ENCODE data around the gene SYTL3.
"Not testable (repeated sequence)": the region's sequence is repeated elsewhere in the genome, so short reads cannot be mapped to it uniquely, and the experiment has no call there.

SYTL3 gene

GRCh38 chr6:158778005-158778527 lies 128.2 kb downstream of the SYTL3 start:
- DNase-seq: no peak

GRCh38 chr6:158780246-158780884 lies 130.5 kb downstream of the SYTL3 start:
- DNase-seq: no peak

- DNase-seq: no peak
Measured at GRCh38 chr6:158780988-158781691, 131.3 kb downstream of the SYTL3 start.

DNA sequence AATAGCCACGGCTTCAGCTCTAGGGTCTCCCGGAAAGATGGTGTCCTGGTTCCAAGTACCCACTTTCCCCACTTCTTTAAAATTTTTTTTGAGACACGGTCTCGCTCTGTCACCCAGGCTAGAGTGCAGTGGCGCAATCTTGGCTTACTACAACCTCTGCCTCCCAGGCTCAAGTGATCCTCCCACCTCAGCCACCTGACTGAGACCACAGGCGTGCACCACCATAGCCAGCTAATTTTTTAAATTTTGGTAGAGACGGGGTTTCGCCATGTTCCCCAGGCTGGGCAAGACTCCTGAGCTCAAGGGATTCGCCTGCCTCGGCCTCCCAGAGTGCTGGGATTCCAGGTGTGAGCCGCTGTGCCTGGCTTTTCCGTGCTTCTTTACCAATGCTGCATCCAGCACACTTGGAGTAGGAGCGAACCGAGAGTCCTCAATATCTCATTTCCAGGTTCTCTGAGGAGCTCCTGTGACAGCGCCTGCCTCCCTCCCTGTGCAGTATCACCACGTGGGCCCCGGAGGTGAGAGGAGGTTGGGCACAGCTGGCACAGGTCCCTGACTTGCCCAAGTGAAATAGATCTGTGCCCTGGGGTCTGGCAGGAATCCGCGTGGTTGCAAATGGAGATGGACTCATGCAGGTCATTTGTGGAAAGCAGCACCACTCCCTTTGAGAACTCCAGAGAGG lies 132.0 kb downstream of the SYTL3 start:
- no peak for DNase-seq

GRCh38 chr6:158782432-158783166 lies 132.7 kb downstream of the SYTL3 start:
- no peak for DNase-seq

GRCh38 chr6:158783167-158783450 lies 133.3 kb downstream of the SYTL3 start:
- no peak for DNase-seq

GRCh38 chr6:158783851-158784250 lies 134.0 kb downstream of the SYTL3 start:
- no peak for DNase-seq

DNA sequence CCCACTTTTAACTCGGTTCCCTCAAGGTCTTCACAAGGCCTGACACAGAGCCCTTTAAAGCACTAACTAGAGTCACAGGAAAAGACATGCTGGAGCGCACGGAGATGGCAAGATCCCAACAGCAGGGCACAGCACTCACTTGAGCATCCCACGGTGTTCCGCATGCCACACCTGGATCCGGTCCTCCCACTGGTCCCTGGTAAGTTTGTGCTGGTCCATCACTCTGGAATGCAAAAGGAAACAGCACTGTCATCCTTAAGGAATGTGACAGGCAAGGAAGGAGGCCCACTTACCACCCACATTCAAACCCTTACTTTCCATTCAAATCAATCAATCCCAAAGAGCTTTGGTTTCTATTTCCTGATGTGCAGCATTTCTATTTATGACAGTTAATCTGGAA lies 134.7 kb downstream of the SYTL3 start:
- no peak for DNase-seq

DNA sequence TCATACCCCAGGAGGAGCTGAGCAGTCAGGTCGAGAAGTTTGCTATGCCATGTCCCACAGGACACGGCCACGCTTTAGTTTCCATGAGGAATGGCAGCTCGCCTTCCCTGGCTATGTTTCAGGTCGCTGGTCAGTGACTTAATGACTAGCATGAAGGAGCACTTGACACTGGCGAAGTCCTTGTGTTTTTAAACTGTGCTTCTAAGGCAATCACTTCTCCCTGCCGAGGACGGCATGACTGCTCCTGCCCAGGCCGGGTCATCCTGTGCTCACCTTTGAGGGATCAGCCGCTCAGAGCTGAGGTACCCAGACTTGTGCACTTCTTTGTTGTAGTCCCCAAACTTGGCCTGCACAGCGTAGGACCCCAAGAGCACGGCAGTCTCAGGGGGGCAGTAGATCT lies 135.2 kb downstream of the SYTL3 start:
- no peak for DNase-seq

DNA sequence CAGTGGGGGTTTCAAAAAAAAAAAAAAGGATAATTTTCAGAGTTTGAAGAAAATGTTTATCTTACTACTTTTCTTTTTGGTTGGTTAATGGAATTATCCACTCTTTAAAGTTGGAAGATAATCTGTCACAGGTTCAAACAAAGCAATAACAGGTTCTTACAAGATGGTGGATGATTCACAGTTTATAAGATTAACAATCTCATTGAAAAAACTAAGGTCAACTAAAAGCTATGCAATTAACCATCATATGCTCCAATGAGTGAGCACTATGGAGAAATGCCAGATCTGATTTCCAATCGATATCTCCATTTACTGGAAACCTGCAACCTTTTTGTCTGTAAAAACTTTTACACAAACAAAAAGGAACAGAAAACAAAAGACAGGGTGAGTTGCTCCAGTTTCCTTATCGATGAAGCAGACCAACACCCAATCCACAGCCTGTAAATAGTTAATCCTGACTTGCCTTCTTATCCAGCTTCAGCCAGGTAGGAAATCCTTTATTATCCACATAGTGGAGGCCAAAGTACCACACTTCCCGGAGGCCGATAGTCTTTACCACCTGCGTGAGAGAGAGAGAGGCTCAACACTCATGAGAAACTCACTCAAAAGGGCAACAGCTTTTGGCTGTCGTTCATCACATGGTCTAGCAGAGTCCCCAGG lies 136.9 kb downstream of the SYTL3 start:
- DNase-seq: no peak

GRCh38 chr6:158787395-158787794 lies 137.5 kb downstream of the SYTL3 start:
- no peak for DNase-seq

- no peak for DNase-seq
Measured at GRCh38 chr6:158789115-158789917, 139.5 kb downstream of the SYTL3 start.

GRCh38 chr6:158791274-158791855 lies 141.5 kb downstream of the SYTL3 start:
- no peak for DNase-seq

GRCh38 chr6:158792505-158792904 lies 142.7 kb downstream of the SYTL3 start:
- DNase-seq: not testable (repeated sequence)

DNA sequence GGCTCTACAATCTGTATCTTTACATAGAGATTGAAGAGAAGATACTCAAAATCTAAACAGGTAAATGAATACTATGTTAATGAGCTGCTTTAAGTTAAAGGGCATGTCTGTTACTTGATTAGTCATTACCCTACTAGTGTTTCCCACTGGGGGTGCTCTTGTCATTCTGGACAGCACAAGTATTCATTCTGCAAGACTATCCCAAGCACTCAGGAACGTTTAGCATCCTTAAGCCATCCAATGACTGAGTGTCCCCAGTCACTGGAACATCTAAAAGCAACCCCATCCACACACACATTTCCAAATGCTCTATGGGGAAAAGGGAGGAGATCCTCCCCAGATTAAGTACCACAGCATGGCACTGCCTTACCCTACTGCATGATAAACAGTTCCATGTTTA lies 143.6 kb downstream of the SYTL3 start:
- no peak for DNase-seq

DNA sequence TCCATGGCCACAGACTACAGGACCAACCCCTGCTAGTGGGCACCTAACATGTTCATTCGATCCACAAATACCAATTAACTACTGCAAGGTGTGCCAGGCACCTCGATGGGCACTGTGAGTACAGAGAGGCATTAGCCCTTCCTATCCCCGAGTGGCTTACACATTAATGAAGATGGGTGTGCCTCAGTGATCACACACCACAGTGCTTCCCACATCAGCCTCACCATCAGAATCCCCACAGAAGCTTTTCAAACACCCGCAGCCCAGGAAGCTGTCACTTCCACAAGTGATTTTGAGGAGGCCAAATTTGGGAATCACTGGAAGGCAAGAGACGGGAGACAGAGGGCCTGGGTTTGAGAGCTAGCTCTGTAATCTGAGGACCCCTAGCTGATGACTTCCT lies 145.7 kb downstream of the SYTL3 start:
- DNase-seq: no peak

DNA sequence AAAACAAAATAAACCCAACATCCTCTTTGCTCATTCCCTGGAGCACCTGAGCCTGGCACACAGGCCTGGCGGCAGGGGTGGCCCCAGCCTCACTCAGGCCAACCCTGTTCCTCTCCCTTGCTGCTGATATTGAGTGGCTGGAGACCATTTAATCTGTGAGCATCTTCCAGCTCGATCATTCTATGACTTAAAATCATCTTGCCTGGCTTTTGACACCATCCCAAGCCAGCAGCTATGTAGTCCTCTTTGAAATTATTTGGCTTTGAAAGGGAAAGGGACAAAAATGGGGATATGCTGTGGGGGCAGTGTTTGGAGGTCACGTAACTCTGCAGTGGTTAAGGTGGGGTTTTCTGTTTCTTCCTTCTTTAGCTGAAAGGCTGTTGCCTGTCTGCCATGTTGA lies 146.5 kb downstream of the SYTL3 start:
- no peak for DNase-seq

DNA sequence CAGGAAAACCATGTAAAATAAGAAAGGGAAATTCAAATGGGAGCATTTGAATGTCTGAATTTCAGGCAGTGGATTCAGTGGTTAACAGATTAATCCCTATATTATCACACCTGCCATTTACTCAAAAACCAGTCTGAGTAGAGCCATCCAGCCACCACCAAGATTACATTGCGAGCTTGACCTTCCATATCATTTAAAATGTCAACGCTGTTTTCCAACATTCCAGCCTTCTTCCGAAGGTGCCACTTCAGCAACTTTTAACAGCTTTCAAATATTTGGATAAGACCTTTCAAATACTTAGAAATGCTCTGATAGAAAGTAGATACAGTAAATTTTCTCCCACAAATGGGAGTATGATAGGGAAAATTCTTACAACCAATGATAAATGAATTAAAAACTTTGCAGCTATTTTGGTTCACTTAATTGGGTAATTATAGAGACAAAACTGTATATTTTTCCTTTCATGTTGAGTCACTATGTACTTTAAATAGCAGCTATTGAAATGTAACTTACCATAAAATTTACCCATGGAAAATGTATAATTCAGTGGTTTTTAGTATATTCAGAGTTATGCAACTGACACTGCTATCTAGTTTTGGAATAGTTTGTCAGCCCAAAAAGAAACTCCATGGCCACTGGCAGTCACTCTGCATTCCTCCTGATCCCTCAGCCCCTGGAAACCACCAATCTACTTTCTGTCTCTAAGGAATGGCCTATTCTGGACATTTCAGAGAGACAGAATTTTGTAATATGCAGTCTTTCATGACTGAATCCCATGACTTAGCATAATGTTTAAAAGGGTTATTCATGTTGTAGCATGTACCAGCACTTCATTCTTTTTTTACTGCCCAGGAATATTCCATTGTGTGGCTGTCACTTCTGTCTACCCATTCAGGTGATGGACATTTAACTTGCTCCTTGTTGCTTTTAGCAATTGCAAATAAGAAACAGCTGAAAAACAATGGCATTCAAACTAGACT lies 147.8 kb downstream of the SYTL3 start:
- no peak for DNase-seq

DNA sequence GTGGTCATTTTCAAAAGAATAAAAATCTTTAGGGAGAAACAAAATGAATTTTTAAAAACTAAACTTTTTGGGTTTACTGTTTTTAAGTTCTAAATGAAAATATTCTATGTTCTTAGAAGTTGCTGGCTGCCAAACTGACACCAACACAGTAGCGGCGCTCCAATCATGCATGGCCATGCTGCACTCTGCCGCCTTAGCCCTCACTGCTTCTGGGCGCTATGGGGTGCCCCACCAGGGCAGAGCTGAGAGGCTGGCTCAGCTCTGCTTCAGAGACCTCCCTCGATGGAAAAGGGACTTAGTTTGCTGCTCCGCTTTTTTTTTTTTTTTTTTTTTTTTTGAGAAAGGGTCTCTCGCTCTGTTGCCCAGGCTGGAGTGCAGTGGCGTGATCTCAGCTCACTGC lies 148.5 kb downstream of the SYTL3 start:
- DNase-seq: no peak

GRCh38 chr6:158799051-158799792 lies 149.4 kb downstream of the SYTL3 start:
- no peak for DNase-seq

All from NCI-H2081 treated with DMSO at 0.1 percent for 48 hours (cell line).